Prostate gland (tissue), 2 donors: ENCODE measurements around the gene ADAMTS17. TPM values are rescaled to one million over a fixed set of nuclear protein-coding genes. Genes with fewer than 3 reads are reported as not detected.

ENCODE experiments used
- DNase-seq: peaks from one replicate; pipeline ENCODE4 v3.0.0-alpha.2; 2019; ENCODE audit warnings: low spot score
- H3K27ac ChIP-seq, 2 donors: fragments of 200-600 bp; sonication (generic); 2 replicates each; pipeline ENCODE4 v1.5.1; 2017 to 2019
- H3K27me3 ChIP-seq: fragments of 200-600 bp; sonication (generic); replicated peaks from 2 replicates; pipeline ENCODE4 v1.5.1; 2019; ENCODE audit not compliant: insufficient read depth
- H3K36me3 ChIP-seq, 2 donors: fragments of 200-600 bp; sonication (generic); 1 replicate in 1 of 2; 2 replicates in 1 of 2; pipeline versions ENCODE4 v1.5.1 to v1.8.1; 2017 to 2019
- H3K4me1 ChIP-seq: fragments of 200-600 bp; sonication (generic); replicated peaks from 2 replicates; pipeline ENCODE4 v1.5.1; 2019
- H3K4me3 ChIP-seq, 2 donors: fragments of 200-600 bp; sonication (generic); 2 replicates each; pipeline ENCODE4 v1.5.1; 2017 to 2019
- H3K9me3 ChIP-seq: fragments of 200-600 bp; sonication (generic); 2 replicates; pipeline ENCODE4 v1.5.1; 2017
- CTCF ChIP-seq, 4 experiments: fragments of 200-600 bp in 2 of 4; fragments of 450-650 bp in 2 of 4; sonication (generic) in 2 of 4; IDR thresholded peaks; 1 replicate in 3 of 4; 2 replicates in 1 of 4; pipeline ENCODE4 v1.5.1; 2016 to 2019; ENCODE audit warnings: antibody characterized with exemption in 4 of 4, mild to moderate bottlenecking in 2 of 4, moderate library complexity in 2 of 4
- POLR2A ChIP-seq: fragments of 450-650 bp; IDR thresholded peaks from one replicate; pipeline ENCODE4 v1.6.1; 2016; ENCODE audit warnings: antibody characterized with exemption, mild to moderate bottlenecking
- POLR2AphosphoS5 ChIP-seq: sonication (generic); formaldehyde crosslinking; IDR thresholded peaks from one replicate; pipeline ENCODE4 v1.6.1; 2017; ENCODE audit warnings: antibody characterized with exemption
- WGBS: methylation state at CpG from one replicate; pipeline ENCODE4 v1.1.5; 2018; 5-methylcytosine and 5-hydroxymethylcytosine counted together
- intact Hi-C: fragments of 100-400 bp; cut with DNase I; formaldehyde crosslinking; loops from one replicate; pipeline ENCODE4 v1.14.2; 2022
- total RNA-seq, 2 donors: library from RNA; depleted of rRNA; stranded (reverse); fragments of >200 nt; gene quantifications; one replicate each; pipeline ENCODE4 v1.1.0, GENCODE V29; 2016

The ADAMTS17 gene
- total RNA-seq, 2 donors from 2014 or later = 2.7 to 5.6 TPM

DNA sequence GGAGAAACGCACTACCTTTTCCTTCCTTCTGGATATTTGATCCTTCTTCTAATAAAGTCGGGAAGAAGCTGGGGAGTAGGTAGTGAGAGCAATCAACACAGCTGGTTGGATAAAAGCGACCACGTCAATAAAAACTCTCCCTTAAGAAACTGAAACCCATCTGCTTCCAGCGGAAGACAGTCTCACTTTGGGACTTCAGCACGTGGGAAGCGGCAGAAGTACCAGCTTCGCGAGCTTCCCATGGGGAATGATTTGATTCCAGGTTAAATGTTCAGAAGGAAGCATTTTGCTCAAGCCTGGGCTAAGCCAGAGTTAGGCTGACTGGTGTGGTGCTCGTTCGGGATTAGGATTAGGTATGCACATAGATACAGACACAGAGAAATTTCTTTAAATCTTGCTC is 346.2 kb downstream of the ADAMTS17 start:
- DNase-seq = no peak
- WGBS = 74% methylated on average over 11 of the region's 11 CpGs
- Histone ChIP-seq H3K27me3 (no peaks in the 10 kb centered on the region), H3K27ac (no peak overlapping the region), H3K4me1 (no peaks in the 10 kb centered on the region), H3K4me3 (no peak overlapping the region), H3K36me3 (no peaks in the 10 kb centered on the region), H3K9me3 (no peaks in the 10 kb centered on the region)
- intact Hi-C loops = no loop called here
- TF ChIP-seq CTCF (IDR thresholded peaks at IDR 0.05) (no peak), POLR2A (no peak), POLR2AphosphoS5 (no peak)

- Histone ChIP-seq H3K27me3 (no peaks in the 10 kb centered on the region), H3K36me3 (no peaks in the 10 kb centered on the region), H3K4me3 (no peak overlapping the region), H3K9me3 (no peaks in the 10 kb centered on the region), H3K27ac (no peak overlapping the region), H3K4me1 (no peaks in the 10 kb centered on the region)
- no peak for DNase-seq
- 88% methylated on average over 6 of the region's 6 CpGs for WGBS
- TF ChIP-seq CTCF (IDR thresholded peaks at IDR 0.05) = no peak
- TF ChIP-seq POLR2AphosphoS5 = no peak
- TF ChIP-seq POLR2A = no peak
- intact Hi-C loops = no loop called here
These were observed 346.9 kb downstream of the ADAMTS17 start for GRCh38 chr15:99994849-99995248.

GRCh38 chr15:99993681-99994131 is 348.1 kb downstream of the ADAMTS17 start:
- intact Hi-C loops = no loop called here
- H3K27me3 ChIP-seq = no peaks in the 10 kb centered on the region
- DNase-seq = no peak

DNA sequence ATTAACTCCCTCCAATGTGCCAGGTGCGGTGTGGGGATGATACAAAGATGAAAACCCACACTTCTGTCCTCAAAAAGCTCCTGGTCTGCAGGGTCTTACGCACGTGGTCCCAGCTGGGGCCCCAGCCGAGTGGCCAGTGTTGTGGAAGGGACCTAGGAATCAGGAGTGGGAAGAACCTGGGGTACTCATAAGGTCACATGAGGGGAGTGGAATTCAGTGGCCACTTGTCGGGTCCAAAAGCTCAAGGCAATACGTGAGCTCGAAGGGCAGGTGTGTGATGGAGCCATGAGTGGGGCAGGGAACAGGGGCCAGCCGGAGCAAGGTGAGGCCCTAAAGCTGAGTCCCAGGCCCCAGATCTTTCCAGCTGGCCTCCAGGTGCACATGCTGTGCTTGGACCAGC is 348.5 kb downstream of the ADAMTS17 start:
- Histone ChIP-seq H3K27ac (no peak overlapping the region), H3K4me3 (no peak overlapping the region), H3K4me1 (no peaks in the 10 kb centered on the region), H3K36me3 (no peaks in the 10 kb centered on the region), H3K27me3 (no peaks in the 10 kb centered on the region), H3K9me3 (no peaks in the 10 kb centered on the region)
- TF ChIP-seq POLR2AphosphoS5 = no peak
- no peak for TF ChIP-seq CTCF (IDR thresholded peaks at IDR 0.05)
- TF ChIP-seq POLR2A = no peak
- WGBS = 95% methylated on average over 8 of the region's 8 CpGs
- intact Hi-C loops = no loop called here
- DNase-seq = no peak

More at GRCh38 chr15:99993681-99994131, 348.1 kb downstream of the ADAMTS17 start:
- TF ChIP-seq CTCF (IDR thresholded peaks at IDR 0.05) = no peak
- TF ChIP-seq POLR2AphosphoS5 = no peak
- TF ChIP-seq POLR2A = no peak
- 89% methylated on average over 10 of the region's 10 CpGs for WGBS
- Histone ChIP-seq H3K9me3 (no peaks in the 10 kb centered on the region), H3K4me1 (no peaks in the 10 kb centered on the region), H3K36me3 (no peaks in the 10 kb centered on the region), H3K4me3 (no peak overlapping the region), H3K27ac (no peak overlapping the region)

GRCh38 chr15:99992611-99993231 is 349.1 kb downstream of the ADAMTS17 start:
- no peak overlapping the region for H3K27ac ChIP-seq
- WGBS = 93% methylated on average over 29 of the region's 29 CpGs
- intact Hi-C loops = no loop called here
- H3K36me3 ChIP-seq = no peaks in the 10 kb centered on the region
- TF ChIP-seq POLR2A (no peak), CTCF (IDR thresholded peaks at IDR 0.05) (no peak), POLR2AphosphoS5 (no peak)
- no peaks in the 10 kb centered on the region for H3K27me3 ChIP-seq
- DNase-seq = no peak
- no peaks in the 10 kb centered on the region for H3K4me1 ChIP-seq
- no peak overlapping the region for H3K4me3 ChIP-seq
- no peaks in the 10 kb centered on the region for H3K9me3 ChIP-seq
